GM10847 (cell line): ENCODE results near the gene GPR155.

Source experiments
- POLR2A ChIP-seq: IDR thresholded peaks from 2 replicates; pipeline ENCODE4 v1.6.1; 2011; ENCODE audit not compliant: insufficient read length; ENCODE audit errors: extremely low read depth

Gene GPR155, protein sequence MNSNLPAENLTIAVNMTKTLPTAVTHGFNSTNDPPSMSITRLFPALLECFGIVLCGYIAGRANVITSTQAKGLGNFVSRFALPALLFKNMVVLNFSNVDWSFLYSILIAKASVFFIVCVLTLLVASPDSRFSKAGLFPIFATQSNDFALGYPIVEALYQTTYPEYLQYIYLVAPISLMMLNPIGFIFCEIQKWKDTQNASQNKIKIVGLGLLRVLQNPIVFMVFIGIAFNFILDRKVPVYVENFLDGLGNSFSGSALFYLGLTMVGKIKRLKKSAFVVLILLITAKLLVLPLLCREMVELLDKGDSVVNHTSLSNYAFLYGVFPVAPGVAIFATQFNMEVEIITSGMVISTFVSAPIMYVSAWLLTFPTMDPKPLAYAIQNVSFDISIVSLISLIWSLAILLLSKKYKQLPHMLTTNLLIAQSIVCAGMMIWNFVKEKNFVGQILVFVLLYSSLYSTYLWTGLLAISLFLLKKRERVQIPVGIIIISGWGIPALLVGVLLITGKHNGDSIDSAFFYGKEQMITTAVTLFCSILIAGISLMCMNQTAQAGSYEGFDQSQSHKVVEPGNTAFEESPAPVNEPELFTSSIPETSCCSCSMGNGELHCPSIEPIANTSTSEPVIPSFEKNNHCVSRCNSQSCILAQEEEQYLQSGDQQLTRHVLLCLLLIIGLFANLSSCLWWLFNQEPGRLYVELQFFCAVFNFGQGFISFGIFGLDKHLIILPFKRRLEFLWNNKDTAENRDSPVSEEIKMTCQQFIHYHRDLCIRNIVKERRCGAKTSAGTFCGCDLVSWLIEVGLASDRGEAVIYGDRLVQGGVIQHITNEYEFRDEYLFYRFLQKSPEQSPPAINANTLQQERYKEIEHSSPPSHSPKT

DNA sequence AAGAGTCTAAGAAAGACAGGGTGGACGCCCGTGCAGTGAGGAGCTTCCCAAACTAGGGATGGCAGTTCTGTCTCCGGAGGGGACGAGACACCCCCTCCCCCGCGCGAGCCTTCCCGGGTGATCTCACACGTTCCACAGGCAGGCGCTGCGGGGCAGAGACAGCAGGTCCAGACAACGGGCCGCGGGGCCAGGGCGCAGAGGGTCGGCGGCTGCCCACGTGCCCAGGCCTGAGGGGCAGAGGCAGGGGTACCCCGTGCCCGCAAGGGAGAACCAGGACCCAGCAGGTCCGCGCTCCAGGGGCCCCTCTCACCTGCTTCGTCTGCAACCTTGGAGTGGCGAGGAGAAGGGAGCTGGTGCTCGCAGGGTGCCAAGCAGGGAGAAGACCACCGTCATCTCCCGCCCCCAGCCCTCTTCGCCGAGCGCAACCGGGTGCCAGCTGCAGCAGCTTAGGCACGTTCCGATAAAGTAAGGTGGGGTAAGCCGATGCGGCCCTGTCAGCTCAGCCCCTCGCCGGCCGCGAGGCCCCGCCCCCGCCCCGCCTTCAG is at the start of gene GPR155:
TSS of gene GPR155 (minus strand) at position 467 of the 545 bp plus-strand sequence. CDS start 5,073 bp downstream, outside the sequence.
- no peak for TF ChIP-seq POLR2A

DNA sequence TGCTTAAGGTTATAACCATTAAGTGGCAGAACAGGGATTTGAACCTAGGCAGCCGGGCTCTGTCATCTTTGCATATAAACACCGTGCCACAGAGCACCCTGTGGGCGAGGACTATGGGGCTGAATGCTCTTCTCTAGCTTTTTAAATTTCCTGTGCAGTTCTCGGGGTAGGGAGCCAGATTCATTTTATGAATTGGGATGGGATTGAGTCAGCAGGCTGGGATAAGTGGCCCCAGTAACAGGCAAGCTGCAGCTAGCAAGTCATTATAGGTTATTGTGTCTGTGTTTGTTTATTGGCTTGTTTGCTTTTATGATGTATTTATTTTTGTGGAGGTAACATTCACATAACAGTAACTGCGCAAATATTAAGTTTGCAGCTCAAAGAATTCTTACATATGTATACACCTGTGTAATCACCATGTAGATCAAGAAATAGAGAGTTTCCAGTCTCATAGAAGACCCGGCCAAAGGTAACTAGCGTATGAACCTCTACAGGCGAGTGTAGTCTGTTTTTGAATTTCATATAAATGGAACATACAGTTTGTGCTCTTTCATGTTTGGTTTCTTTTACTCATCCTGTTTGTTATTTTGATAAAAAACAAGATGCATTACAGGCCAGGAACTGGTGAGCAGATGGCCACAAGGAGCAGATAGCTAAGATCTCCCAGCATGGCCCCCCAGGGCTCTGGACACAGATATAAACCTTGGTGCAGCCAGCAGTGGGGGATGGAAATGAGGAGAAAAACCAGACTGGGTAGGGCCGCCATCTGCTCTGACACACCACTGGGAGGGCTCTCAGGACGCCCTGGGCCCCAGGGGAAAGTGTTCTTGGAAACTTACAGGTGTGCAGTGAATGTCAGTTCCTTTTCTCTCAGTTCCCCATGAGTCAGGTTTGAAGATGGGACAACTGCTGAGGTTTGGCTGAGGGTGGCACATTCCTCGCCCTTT is 49.2 kb upstream of the GPR155 start:
- no peak for TF ChIP-seq POLR2A

DNA sequence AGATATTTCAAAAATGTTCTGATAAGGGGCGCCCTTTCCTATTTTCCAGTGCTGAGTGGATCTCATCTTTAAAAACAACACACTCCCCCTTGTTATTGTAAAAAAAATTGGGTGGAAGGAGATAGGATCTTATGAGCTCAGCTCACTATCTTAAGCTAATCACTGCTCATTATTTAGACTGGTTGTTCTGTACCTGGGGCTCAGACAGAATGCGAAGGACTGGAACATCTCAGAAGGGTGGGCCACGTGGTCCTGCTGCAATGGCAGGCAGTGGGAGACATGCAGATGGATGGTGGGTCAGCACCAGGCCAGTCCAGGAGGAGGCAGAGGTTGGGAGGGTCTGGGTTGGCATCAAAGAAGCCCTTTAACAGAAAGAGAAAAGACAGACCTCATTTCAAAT is 48.3 kb upstream of the GPR155 start:
- no peak for TF ChIP-seq POLR2A

DNA sequence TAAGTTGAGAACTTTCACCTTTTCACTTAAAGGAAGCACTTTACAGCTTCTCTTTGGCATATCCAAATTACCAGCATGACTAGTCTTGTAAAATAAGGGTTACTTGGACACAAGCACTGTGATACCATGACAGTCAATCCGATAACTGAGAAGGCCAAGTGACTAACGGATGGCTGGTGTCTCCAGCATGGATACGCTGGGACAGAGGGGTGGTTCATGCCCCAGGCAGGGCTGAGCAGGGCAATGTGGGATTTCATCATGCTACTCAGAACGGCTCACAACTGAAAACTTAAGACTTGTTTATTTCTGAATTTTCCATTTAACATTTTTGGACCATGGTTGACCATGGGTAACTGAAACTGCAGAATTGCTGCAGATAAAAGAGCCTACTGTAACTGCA is 43.1 kb upstream of the GPR155 start:
- no peak for TF ChIP-seq POLR2A

DNA sequence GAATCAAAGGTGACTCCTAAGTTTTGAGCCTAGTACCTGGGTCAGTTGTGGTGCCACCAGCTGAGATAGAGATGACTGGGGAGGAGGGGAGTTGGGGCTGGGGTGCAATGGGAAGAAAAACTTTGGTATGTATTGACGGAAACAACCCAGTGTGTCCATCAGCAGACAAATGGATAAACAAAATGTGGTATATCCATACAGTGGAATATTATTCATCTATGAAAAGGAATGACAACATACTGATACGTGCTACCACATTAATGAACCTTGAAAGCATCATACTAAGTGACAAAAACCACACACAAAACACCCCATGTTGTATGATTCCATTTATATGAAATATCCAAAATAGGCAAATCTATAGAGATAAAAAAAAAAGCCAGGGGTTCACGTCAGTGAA is 41.1 kb upstream of the GPR155 start:
- no peak for TF ChIP-seq POLR2A

DNA sequence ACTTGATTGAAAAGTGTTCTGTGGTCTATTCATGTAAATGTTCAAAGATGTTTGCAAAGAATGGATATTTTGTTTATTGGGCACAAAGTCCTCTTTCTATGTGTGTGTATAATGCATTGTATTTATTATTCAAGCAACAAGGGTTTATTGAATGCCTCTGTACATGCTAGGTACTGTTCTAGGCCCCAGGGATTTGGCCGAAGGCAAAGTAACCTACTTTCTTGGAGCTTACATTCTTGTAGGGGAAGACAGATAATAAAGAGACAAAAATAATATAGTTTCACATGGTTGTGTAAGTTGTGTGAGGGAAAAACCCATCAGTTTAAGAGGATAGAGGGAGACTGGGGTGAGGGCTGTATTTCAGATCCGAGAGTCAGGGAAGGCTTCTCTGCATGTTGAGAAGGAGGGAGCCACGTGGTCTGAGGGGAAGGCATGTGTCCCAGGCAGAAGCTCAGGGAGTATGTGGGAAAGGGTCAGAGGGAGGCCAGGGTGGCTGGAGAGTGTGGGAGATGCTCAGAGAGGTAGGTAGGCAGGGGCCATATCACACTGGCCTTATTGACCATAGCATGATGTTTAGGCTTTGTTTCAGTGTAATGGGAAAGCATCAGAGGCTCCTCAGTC is 40.4 kb upstream of the GPR155 start:
- no peak for TF ChIP-seq POLR2A

DNA sequence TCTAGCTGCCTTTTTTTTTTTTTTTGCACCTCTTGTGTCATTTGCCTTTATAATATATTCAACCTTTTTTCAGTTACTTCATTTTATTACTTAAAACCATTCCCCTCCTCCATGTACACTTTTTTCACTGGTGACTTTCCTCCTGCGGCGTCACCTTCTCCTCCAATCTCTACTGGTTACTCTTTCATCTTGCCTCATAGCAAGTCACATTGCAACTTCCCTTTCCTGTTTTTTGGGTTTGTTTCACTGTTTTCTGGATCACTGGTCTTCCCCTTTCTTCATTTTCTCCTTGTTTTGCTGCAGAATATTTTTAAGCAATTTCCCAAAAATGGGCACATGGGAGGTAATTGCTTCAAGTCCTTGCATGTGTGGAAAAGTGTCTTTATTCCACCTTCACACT is 37.7 kb upstream of the GPR155 start:
- TF ChIP-seq POLR2A, result no peak

DNA sequence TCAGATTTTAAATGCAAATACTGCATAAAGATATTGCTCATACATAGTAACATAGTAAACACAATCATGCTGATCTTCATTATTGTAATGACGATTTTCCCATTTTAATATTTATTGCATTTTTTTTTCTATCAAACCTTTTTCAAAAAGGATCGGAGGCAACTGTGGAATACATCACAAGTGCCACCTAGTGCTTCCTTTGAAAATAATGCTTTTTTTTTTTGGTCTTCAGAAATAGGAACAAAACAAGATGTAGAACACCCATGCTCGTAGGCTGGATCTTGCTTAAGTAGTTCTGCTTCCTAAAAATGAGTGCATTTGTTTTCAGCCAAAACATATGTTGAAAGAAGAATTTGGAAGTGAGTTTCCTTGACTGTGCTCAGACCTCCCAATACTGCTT is 35.7 kb upstream of the GPR155 start:
- TF ChIP-seq POLR2A, result no peak

DNA sequence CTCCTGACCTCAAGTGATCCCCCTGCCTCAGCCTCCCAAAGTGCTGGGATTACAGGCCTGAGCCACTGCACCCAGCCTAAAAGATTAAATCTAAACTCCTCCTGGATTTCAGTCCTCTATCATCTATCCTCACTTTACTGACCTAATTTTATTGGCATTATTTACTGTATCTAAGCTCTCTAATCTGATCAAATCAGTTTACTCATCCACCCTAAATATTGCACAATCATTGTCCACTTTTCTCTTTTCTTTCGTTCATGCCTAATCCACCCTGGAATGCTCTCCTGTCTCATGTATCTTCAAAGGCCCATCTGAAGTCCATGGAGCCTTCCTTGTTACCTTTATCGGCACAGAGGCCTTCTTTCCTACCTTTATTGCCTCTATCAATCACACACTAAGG is 31.6 kb upstream of the GPR155 start:
- no peak for TF ChIP-seq POLR2A

DNA sequence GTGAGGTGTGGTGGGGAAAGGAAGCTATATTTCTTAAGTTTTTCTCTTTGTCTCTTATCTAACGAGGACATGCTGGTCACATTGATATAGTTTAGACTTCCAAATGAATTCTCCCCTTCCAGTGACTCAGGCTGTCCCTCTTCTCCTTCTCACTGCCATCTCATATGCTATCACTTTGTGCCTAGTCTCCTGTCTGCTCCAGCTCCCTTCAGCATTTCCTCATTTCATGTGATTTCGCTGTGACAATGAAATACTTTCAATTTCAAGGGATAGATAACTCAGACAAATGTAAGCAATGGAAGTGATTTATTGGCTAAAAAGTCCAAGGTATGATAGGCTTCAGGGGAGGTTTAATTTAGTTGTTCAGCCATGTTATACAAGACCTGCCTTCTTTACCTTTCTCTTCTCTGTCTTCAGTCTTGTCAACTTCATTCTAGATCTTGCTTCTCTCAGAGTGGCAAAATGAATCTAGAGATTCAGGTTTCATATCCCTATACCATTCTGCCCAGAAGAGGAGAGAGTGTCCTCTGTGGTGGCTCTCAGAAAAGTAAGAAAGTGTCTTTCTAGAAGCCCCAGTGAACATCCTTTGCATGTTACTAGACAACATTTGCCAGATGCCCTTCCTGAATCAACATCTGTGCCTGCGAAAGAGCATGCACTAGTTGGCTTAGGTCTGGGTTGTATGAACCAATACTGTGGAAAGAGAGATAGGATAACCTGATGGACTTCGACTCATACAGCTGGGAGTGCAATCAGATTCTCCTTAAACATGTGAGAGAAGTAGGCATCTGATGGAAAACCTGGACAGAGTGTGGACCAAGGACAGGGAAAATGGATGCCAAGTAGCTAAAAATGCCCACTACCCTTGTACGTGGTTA is 29.9 kb upstream of the GPR155 start:
- TF ChIP-seq POLR2A, result no peak

DNA sequence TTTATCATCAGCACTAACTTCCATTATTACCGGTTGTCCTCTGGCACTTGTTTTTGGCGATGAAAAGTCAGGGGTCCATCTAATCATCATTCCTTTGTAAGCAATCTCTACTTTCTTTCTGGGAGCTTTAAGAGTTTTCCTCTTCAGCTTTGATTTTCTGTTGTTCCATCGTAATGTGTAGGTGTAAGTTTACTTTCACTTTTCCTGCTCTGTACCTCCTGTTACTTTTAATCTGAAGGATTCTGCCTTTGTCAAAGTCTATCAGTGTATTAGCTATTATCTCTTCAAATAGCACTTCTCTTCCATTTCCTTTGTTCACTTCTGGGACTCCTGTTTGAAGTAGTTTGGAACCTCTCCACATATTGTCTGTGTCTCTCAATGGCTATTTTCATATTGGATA is 25.5 kb upstream of the GPR155 start:
- TF ChIP-seq POLR2A, result no peak

DNA sequence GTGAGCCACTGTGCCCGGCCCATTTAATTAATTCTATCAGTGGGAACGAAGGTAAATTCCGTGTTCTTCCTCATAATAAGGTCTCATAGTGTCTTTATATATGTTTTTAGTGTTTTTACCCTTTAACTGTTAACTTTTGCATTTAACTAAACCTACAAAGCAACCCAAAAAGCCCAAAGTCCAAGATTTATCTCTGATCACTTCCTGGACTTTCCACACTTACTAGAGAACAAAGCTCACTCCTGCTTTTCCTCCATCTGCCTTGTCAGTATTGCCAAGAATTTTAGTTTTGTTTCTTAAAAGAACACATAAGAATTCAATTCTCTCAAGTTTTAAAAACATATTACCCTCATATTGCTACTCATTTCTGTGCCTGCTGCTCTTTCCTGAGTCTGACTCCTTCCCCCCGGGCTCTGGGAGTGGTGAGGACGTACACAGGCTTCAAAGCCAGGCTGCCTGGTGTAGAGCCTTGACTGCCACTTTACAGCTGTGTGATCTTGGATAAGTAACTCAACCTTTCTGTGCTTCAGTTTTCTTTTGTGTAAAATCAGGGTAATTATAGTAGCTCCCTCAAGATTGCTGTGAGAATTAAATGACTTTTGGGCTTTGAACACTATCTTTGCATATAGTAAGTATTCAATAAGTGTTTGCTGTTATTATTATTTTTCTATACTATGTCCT is 24.9 kb upstream of the GPR155 start:
- TF ChIP-seq POLR2A, result no peak
